Activated CD4-positive, alpha-beta T cell treated with anti-CD3 and anti-CD28 coated beads, Interleukin-2, amount 50 U/mL, for 1 hour (primary cell): Measurements from ENCODE around the gene CYTH2.

Experiments
- DNase-seq: peaks from one replicate; pipeline ENCODE4 v3.0.0-alpha.2; 2020

CYTH2 gene

GRCh38 chr19:48496959-48497727 is 28.0 kb downstream of the CYTH2 start:
- DNase-seq = no peak

- DNase-seq = no peak
Measured at GRCh38 chr19:48497728-48498594, 28.8 kb downstream of the CYTH2 start.

GRCh38 chr19:48498595-48499311 is 29.6 kb downstream of the CYTH2 start:
- no peak for DNase-seq

- no peak for DNase-seq
Measured at GRCh38 chr19:48499316-48500090, 30.3 kb downstream of the CYTH2 start.

- no peak for DNase-seq
Measured at GRCh38 chr19:48500830-48501493, 31.8 kb downstream of the CYTH2 start.

GRCh38 chr19:48501494-48502349 is 32.6 kb downstream of the CYTH2 start:
- DNase-seq = peak; percentile 76

- no peak for DNase-seq
Measured at GRCh38 chr19:48502350-48503018, 33.3 kb downstream of the CYTH2 start.

GRCh38 chr19:48506138-48506733 is 37.1 kb downstream of the CYTH2 start:
- DNase-seq = no peak

GRCh38 chr19:48507911-48508439 is 38.8 kb downstream of the CYTH2 start:
- DNase-seq = no peak

- DNase-seq = no peak
Measured at GRCh38 chr19:48508729-48509411, 39.7 kb downstream of the CYTH2 start.

GRCh38 chr19:48509467-48510194 is 40.5 kb downstream of the CYTH2 start:
- DNase-seq = no peak

GRCh38 chr19:48510421-48511268 is 41.5 kb downstream of the CYTH2 start:
- peak; percentile 75 for DNase-seq

- DNase-seq = no peak
Measured at GRCh38 chr19:48511321-48511731, 42.2 kb downstream of the CYTH2 start.

- DNase-seq = peak; percentile 83
Measured at GRCh38 chr19:48511800-48512503, 42.8 kb downstream of the CYTH2 start, which contains the start of gene LMTK3. Gene LMTK3 (minus strand): TSS chr19:48511835. CDS start chr19:48511576, 259 bp downstream.

GRCh38 chr19:48512504-48513288 is 43.5 kb downstream of the CYTH2 start:
- no peak for DNase-seq
